HG03060 (cell line): Measurements from ENCODE around the gene SGPL1.

ENCODE experiments used
- ATAC-seq: cut with Tn5 transposase; IDR thresholded peaks from one replicate; pipeline ENCODE4 v1.9.1; 2021; ENCODE audit warnings: low read depth, moderate number of reproducible peaks; ENCODE audit not compliant: unreplicated experiment

Gene SGPL1

GRCh38 chr10:70807556-70807955 lies 8.2 kb upstream of the SGPL1 start:
- no peak for ATAC-seq

- no peak for ATAC-seq
These were observed 6.6 kb upstream of the SGPL1 start for GRCh38 chr10:70809011-70809611.

- no peak for ATAC-seq
These were observed 6.0 kb upstream of the SGPL1 start for GRCh38 chr10:70809726-70810125.

GRCh38 chr10:70810967-70811366 lies 4.8 kb upstream of the SGPL1 start:
- no peak for ATAC-seq

GRCh38 chr10:70811881-70812280 lies 3.9 kb upstream of the SGPL1 start:
- ATAC-seq, result no peak

- no peak for ATAC-seq
These were observed 2.9 kb upstream of the SGPL1 start for GRCh38 chr10:70812814-70813213.

GRCh38 chr10:70814126-70814525 lies 1.6 kb upstream of the SGPL1 start:
- ATAC-seq, result no peak

GRCh38 chr10:70816220-70816894 lies 609 bp downstream of the SGPL1 start:
- ATAC-seq, result no peak

GRCh38 chr10:70820976-70821750 lies 5.4 kb downstream of the SGPL1 start:
- ATAC-seq, result no peak

GRCh38 chr10:70822076-70822820 lies 6.5 kb downstream of the SGPL1 start:
- no peak for ATAC-seq

GRCh38 chr10:70827086-70827757 lies 11.5 kb downstream of the SGPL1 start:
- no peak for ATAC-seq

- ATAC-seq, result no peak
These were observed 13.2 kb downstream of the SGPL1 start for GRCh38 chr10:70828923-70829322.

GRCh38 chr10:70829543-70829942 lies 13.8 kb downstream of the SGPL1 start:
- ATAC-seq, result no peak

- ATAC-seq, result no peak
These were observed 14.4 kb downstream of the SGPL1 start for GRCh38 chr10:70830164-70830563.

- no peak for ATAC-seq
These were observed 16.5 kb downstream of the SGPL1 start for GRCh38 chr10:70832221-70832620.

GRCh38 chr10:70832852-70833528 lies 17.2 kb downstream of the SGPL1 start:
- no peak for ATAC-seq

- no peak for ATAC-seq
These were observed 17.9 kb downstream of the SGPL1 start for GRCh38 chr10:70833601-70834000.

- ATAC-seq, result no peak
These were observed 18.3 kb downstream of the SGPL1 start for GRCh38 chr10:70834021-70834420.

- ATAC-seq, result no peak
These were observed 18.8 kb downstream of the SGPL1 start for GRCh38 chr10:70834441-70835151.
